Measurements from ENCODE around the gene FRMD4A. TPM values are rescaled to one million over a fixed set of nuclear protein-coding genes. Genes with fewer than 3 reads are reported as not detected.

Gene FRMD4A
- total and polyA plus RNA-seq, 10 of the 15 experiments (the other 5 are each of a cell fraction or from before 2014, with no cell fraction given) = 17.8 to 75.2 (median 39.1) TPM

DNA sequence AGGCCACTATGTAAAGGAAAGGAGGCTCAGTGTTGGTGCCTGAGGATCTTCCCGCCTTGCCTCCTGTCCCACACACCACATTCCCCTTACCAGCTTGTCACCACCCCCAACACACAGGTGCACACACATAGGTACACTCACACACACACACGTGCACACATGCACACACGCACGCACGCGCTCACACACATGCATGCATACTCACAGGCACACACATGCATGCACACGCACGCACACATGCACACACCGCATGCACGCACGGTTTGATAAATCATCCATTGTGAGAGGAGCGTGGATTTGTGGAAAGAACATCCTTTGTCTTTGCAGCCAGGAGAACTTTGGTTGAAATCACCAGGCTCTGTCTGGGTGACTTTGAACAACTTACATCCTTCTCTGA is 359.8 kb downstream of the FRMD4A start:
- H4K20me1 ChIP-seq (ENCODE audit: control insufficient read depth, insufficient read depth) = no peaks in the 10 kb centered on the region
- H3K79me2 ChIP-seq (ENCODE audit: control insufficient read depth, insufficient read depth, low read length) = no peaks in the 10 kb centered on the region
- H3K4me1 ChIP-seq (ENCODE audit: control insufficient read depth, insufficient read depth, low read length) = peaks cover 13% of the 10 kb centered on the region
- peaks cover 0 to 1% of the 10 kb centered on the region in 2 experiments; a peak in 2 of 4 replicates for H3K36me3 ChIP-seq (ENCODE audit: control insufficient read depth in 2 of 2, insufficient read depth in 2 of 2, low read length in 1 of 2)
- 85% methylated on average over 12 of the region's 12 CpGs for WGBS (ENCODE audit: insufficient coverage, insufficient replicate concordance, low lambda C conversion rate, missing lambda C conversion rate)
- TF ChIP-seq, protein P1, sequence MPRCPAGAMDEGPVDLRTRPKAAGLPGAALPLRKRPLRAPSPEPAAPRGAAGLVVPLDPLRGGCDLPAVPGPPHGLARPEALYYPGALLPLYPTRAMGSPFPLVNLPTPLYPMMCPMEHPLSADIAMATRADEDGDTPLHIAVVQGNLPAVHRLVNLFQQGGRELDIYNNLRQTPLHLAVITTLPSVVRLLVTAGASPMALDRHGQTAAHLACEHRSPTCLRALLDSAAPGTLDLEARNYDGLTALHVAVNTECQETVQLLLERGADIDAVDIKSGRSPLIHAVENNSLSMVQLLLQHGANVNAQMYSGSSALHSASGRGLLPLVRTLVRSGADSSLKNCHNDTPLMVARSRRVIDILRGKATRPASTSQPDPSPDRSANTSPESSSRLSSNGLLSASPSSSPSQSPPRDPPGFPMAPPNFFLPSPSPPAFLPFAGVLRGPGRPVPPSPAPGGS (IDR thresholded peaks at IDR 0.05; ENCODE audit: borderline replicate concordance, insufficient read depth, low read depth, low read length, poor library complexity, severe bottlenecking) = peak; percentile 97
- TF ChIP-seq SMAD1 (IDR thresholded peaks at IDR 0.05; ENCODE audit: low read depth, partially characterized antibody) (no peak), NBN (IDR thresholded peaks at IDR 0.05) (no peak), ASH2L (IDR thresholded peaks at IDR 0.05; ENCODE audit: borderline replicate concordance, low read depth) (no peak), TCF3 (IDR thresholded peaks at IDR 0.05; ENCODE audit: borderline replicate concordance, insufficient read depth, low read depth, low read length) (0 out of 2 replicates have a peak, but pooled peaks have one; percentile 47), SIX5 (IDR thresholded peaks at IDR 0.05; ENCODE audit: low read depth, low read length, severe bottlenecking) (no peak)
- TF ChIP-seq, protein P2, sequence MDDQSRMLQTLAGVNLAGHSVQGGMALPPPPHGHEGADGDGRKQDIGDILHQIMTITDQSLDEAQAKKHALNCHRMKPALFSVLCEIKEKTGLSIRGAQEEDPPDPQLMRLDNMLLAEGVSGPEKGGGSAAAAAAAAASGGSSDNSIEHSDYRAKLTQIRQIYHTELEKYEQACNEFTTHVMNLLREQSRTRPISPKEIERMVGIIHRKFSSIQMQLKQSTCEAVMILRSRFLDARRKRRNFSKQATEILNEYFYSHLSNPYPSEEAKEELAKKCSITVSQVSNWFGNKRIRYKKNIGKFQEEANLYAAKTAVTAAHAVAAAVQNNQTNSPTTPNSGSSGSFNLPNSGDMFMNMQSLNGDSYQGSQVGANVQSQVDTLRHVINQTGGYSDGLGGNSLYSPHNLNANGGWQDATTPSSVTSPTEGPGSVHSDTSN (IDR thresholded peaks at IDR 0.05; ENCODE audit: insufficient replicate concordance, low read depth, low read length) = peak; percentile 67
- no TSS peak for BruUV-seq (replicated peaks)
- H3K4me3 ChIP-seq = no peak overlapping the region
- ChIA-PET POLR2A (interaction anchor here (0.8 to 1.5 kb wide), 2 partner anchors 149 to 182 kb away, joined by 3 to 4 read pairs; no protein-coding TSS in a partner anchor), CTCF (interaction anchor here (1.6 kb wide), 1 partner anchor 8 kb away, joined by 3 read pairs; no protein-coding TSS in a partner anchor), RAD21 (ENCODE audit: unreplicated experiment) (no interaction called here), SMC1A (ENCODE audit: uncharacterized antibody, unreplicated experiment) (interaction anchor here (1.1 to 1.7 kb wide), 4 partner anchors 10 to 184 kb away, joined by 3 to 8 read pairs (median 4); no protein-coding TSS in a partner anchor)
- H3K27ac ChIP-seq (ENCODE audit: control insufficient read depth, insufficient read depth) = no peak overlapping the region
- intact Hi-C loops (cut with micrococcal nuclease; ENCODE audit: unreplicated experiment) (no loop called here), in situ Hi-C loops (cut with MboI) (no loop called here)
- FAIRE-seq = no peak
- DNase-seq (ENCODE audit: low read depth, low spot score) = no peak
- H3K9me3 ChIP-seq (replicated peaks; ENCODE audit: control insufficient read depth, insufficient read depth, low read length) = no peaks in the 10 kb centered on the region
- no peak overlapping the region for H3K9ac ChIP-seq (ENCODE audit: control insufficient read depth, insufficient read depth, low read length)
- H3K27me3 ChIP-seq (replicated peaks in 1 of 2; ENCODE audit: control insufficient read depth in 2 of 2, insufficient read depth in 2 of 2, low read length in 1 of 2) = no peaks in the 10 kb centered on the region
- H3K4me2 ChIP-seq (ENCODE audit: control insufficient read depth, insufficient read depth) = no peak overlapping the region
- H2AFZ ChIP-seq (ENCODE audit: control insufficient read depth, low read depth, low read length) = no peak overlapping the region
- ATAC-seq = no peak

All from GM12878 (cell line).